GM21360 (cell line): ENCODE results near the gene SGPL1.

Experiments
- ATAC-seq: cut with Tn5 transposase; IDR thresholded peaks from one replicate; pipeline ENCODE4 v1.9.1; 2021; ENCODE audit warnings: mild to moderate bottlenecking, moderate library complexity; ENCODE audit not compliant: unreplicated experiment

Gene SGPL1

GRCh38 chr10:70905071-70906021 lies 89.6 kb downstream of the SGPL1 start:
- ATAC-seq, result no peak

GRCh38 chr10:70906031-70906783 lies 90.5 kb downstream of the SGPL1 start:
- no peak for ATAC-seq

- ATAC-seq, result no peak
Measured at GRCh38 chr10:70906953-70907636, 91.3 kb downstream of the SGPL1 start.

- ATAC-seq, result no peak
Measured at GRCh38 chr10:70907637-70908405, 92.1 kb downstream of the SGPL1 start.

GRCh38 chr10:70908406-70909296 lies 92.9 kb downstream of the SGPL1 start:
- ATAC-seq, result no peak

- no peak for ATAC-seq
Measured at GRCh38 chr10:70909326-70909935, 93.7 kb downstream of the SGPL1 start.

GRCh38 chr10:70910486-70911341 lies 95.0 kb downstream of the SGPL1 start:
- no peak for ATAC-seq

GRCh38 chr10:70911386-70911785 lies 95.6 kb downstream of the SGPL1 start:
- ATAC-seq, result no peak

GRCh38 chr10:70912556-70912955 lies 96.8 kb downstream of the SGPL1 start:
- no peak for ATAC-seq

- ATAC-seq, result no peak
Measured at GRCh38 chr10:70913191-70913892, 97.6 kb downstream of the SGPL1 start.

- no peak for ATAC-seq
Measured at GRCh38 chr10:70913893-70914240, 98.1 kb downstream of the SGPL1 start.

GRCh38 chr10:70914316-70914864 lies 98.6 kb downstream of the SGPL1 start:
- no peak for ATAC-seq

GRCh38 chr10:70915206-70915605 lies 99.5 kb downstream of the SGPL1 start:
- ATAC-seq, result no peak

- no peak for ATAC-seq
Measured at GRCh38 chr10:70915806-70916205, 100.1 kb downstream of the SGPL1 start.

GRCh38 chr10:70916241-70916640 lies 100.5 kb downstream of the SGPL1 start:
- ATAC-seq, result no peak

GRCh38 chr10:70917226-70917625 lies 101.5 kb downstream of the SGPL1 start:
- ATAC-seq, result no peak

GRCh38 chr10:70917635-70918034 lies 101.9 kb downstream of the SGPL1 start:
- ATAC-seq, result no peak
